GM12878 (cell line): ENCODE data around the gene RPS10. TPM values are rescaled to one million over a fixed set of nuclear protein-coding genes. Genes with fewer than 3 reads are reported as not detected.
A peak's percentile ranks its signal among the peaks of the same experiment; 100 is the strongest.

ENCODE experiments used
- ATAC-seq: fragments of 200-7000 bp; cut with Tn5 transposase; 3 replicates; pipeline ENCODE4 v1.9.1; 2020; ENCODE audit warnings: mild to moderate bottlenecking, moderate library complexity
- BruUV-seq: library from RNA; stranded (reverse); fragments of 400-500 nt; replicated peaks from 2 replicates; lab custom pipeline; 2021; lab: Mats Ljungman, UMichigan
- CTCF ChIA-PET: fragments of 300-600 bp; sonication (Branson Sonifier 250); formaldehyde crosslinking; extraction: SDS; loops from one replicate; lab custom pipeline; 2021; ENCODE audit warnings: inconsistent platforms; lab: Yijun Ruan, JAX
- POLR2A ChIA-PET: fragments of 350-600 bp; formaldehyde crosslinking; extraction: SDS; loops from one replicate; lab custom pipeline; 2021; ENCODE audit warnings: inconsistent platforms; lab: Charles Lee
- RAD21 ChIA-PET: fragments of 300-600 bp; sonication (Branson Sonifier 250); formaldehyde crosslinking; loops from one replicate; lab custom pipeline; 2023; ENCODE audit warnings: antibody characterized with exemption; ENCODE audit not compliant: unreplicated experiment; lab: Charles Lee
- SMC1A ChIA-PET: fragments of 300-600 bp; sonication (Branson Sonifier 250); formaldehyde crosslinking; loops from one replicate; lab custom pipeline; 2023; ENCODE audit not compliant: unreplicated experiment, uncharacterized antibody; lab: Charles Lee
- DNase-seq: peaks from one replicate; pipeline ENCODE4 v3.0.0-alpha.2; 2011; ENCODE audit warnings: low read depth, low spot score
- FAIRE-seq: peaks from 3 replicates; lab custom pipeline; 2011; peaks lifted over from hg19 to GRCh38; lab: Jason Lieb, UNC
- H2AFZ ChIP-seq: 2 replicates; pipeline ENCODE4 v1.6.0; 2011; ENCODE audit warnings: low read depth, low read length, control low read depth; ENCODE audit not compliant: control insufficient read depth
- H3K27ac ChIP-seq: 2 replicates; pipeline ENCODE4 v1.5.1; 2011; ENCODE audit warnings: control low read depth; ENCODE audit not compliant: control insufficient read depth, insufficient read depth
- H3K27me3 ChIP-seq, 2 experiments: replicated peaks in 1 of 2; 2 replicates each; pipeline versions ENCODE4 v1.6.0 to v1.6.1; 2011; ENCODE audit warnings: low read length in 1 of 2; ENCODE audit not compliant: control insufficient read depth in 2 of 2, insufficient read depth in 2 of 2
- H3K36me3 ChIP-seq, 2 experiments: 2 replicates each; pipeline ENCODE4 v1.5.1; 2011; ENCODE audit warnings: low read length in 1 of 2; ENCODE audit not compliant: control insufficient read depth in 2 of 2, insufficient read depth in 2 of 2
- H3K4me1 ChIP-seq: 2 replicates; pipeline ENCODE4 v1.6.1; 2011; ENCODE audit warnings: mild to moderate bottlenecking, low read length, moderate library complexity, mixed read lengths; ENCODE audit not compliant: control insufficient read depth, insufficient read depth
- H3K4me2 ChIP-seq: 2 replicates; pipeline ENCODE4 v1.6.0; 2011; ENCODE audit warnings: control low read depth; ENCODE audit not compliant: control insufficient read depth, insufficient read depth
- H3K4me3 ChIP-seq: fragments of 200-600 bp; sonication (generic); 2 replicates; pipeline ENCODE4 v1.5.1; 2016
- H3K79me2 ChIP-seq: 2 replicates; pipeline ENCODE4 v1.6.0; 2011; ENCODE audit warnings: low read length; ENCODE audit not compliant: control insufficient read depth, insufficient read depth
- H3K9ac ChIP-seq: 2 replicates; pipeline ENCODE4 v1.8.0; 2011; ENCODE audit warnings: low read length, control low read depth, mixed read lengths; ENCODE audit not compliant: control insufficient read depth, insufficient read depth
- H3K9me3 ChIP-seq: replicated peaks from 3 replicates; pipeline ENCODE4 v1.5.1; 2011; ENCODE audit warnings: mild to moderate bottlenecking, low read length; ENCODE audit not compliant: control insufficient read depth, insufficient read depth
- H4K20me1 ChIP-seq: 2 replicates; pipeline ENCODE4 v1.6.0; 2011; ENCODE audit not compliant: control insufficient read depth, insufficient read depth
- EP300 ChIP-seq, 2 experiments: fragments of 150-350 bp in 1 of 2; IDR thresholded peaks; 2 replicates each; pipeline ENCODE4 v1.6.1; 2011 to 2012; ENCODE audit warnings: low read depth in 2 of 2, low read length in 2 of 2, borderline replicate concordance in 1 of 2, improper control_type of control experiment in 1 of 2, inconsistent platforms in 1 of 2; ENCODE audit not compliant: control insufficient read depth in 1 of 2
- MEF2A ChIP-seq: IDR thresholded peaks from 2 replicates; pipeline ENCODE4 v1.6.1; 2011; ENCODE audit warnings: low read depth, mild to moderate bottlenecking, low read length, moderate library complexity; ENCODE audit not compliant: insufficient read depth
- MYB ChIP-seq: fragments of 150-350 bp; IDR thresholded peaks from 2 replicates; pipeline ENCODE4 v1.6.1; 2014; ENCODE audit warnings: mild to moderate bottlenecking, low read depth, low read length, borderline replicate concordance
- NFXL1 ChIP-seq: fragments of 450-650 bp; IDR thresholded peaks from 2 replicates; pipeline ENCODE4 v1.6.1; 2017; ENCODE audit warnings: antibody characterized with exemption, mild to moderate bottlenecking, borderline replicate concordance
- NFYB ChIP-seq: IDR thresholded peaks from 2 replicates; pipeline ENCODE4 v1.6.1; 2011; ENCODE audit warnings: low read depth, mild to moderate bottlenecking, low read length, improper control_type of control experiment, moderate library complexity; ENCODE audit not compliant: insufficient read depth
- PML ChIP-seq: IDR thresholded peaks from 2 replicates; pipeline ENCODE4 v1.6.1; 2012; ENCODE audit warnings: low read length, inconsistent platforms
- RELA ChIP-seq: fragments of 450-650 bp; IDR thresholded peaks from 2 replicates; pipeline ENCODE4 v1.8.0; 2014; ENCODE audit warnings: borderline replicate concordance; ENCODE audit not compliant: partially characterized antibody
- TARDBP ChIP-seq: IDR thresholded peaks from 2 replicates; pipeline ENCODE4 v1.6.1; 2016; ENCODE audit warnings: borderline replicate concordance
- TCF12 ChIP-seq: IDR thresholded peaks from 2 replicates; pipeline ENCODE4 v1.6.1; 2011; ENCODE audit warnings: low read depth, mild to moderate bottlenecking, low read length
- YBX1 ChIP-seq: fragments of 450-650 bp; IDR thresholded peaks from 2 replicates; pipeline ENCODE4 v1.6.1; 2016; ENCODE audit warnings: antibody characterized with exemption
- YY1 ChIP-seq: IDR thresholded peaks from 2 replicates; pipeline ENCODE4 v1.6.1; 2011; ENCODE audit warnings: low read depth, mild to moderate bottlenecking, low read length
- ZNF384 ChIP-seq: IDR thresholded peaks from 2 replicates; pipeline ENCODE4 v1.6.1; 2012; ENCODE audit warnings: low read depth, mild to moderate bottlenecking, low read length, improper control_type of control experiment, borderline replicate concordance
- ZNF622 ChIP-seq: fragments of 450-650 bp; IDR thresholded peaks from 2 replicates; pipeline ENCODE4 v1.6.1; 2017; ENCODE audit warnings: mild to moderate bottlenecking, inconsistent platforms
- ZSCAN29 ChIP-seq: fragments of 450-650 bp; IDR thresholded peaks from 2 replicates; pipeline ENCODE4 v1.6.1; 2017; ENCODE audit warnings: mild to moderate bottlenecking, moderate library complexity
- WGBS: methylation state at CpG from one replicate; pipeline ENCODE4 v1.1.6; 2016; ENCODE audit warnings: low lambda C conversion rate; ENCODE audit not compliant: insufficient replicate concordance, insufficient coverage; ENCODE audit errors: missing lambda C conversion rate; 5-methylcytosine and 5-hydroxymethylcytosine counted together
- in situ Hi-C: fragments of 300-500 bp; cut with MboI; formaldehyde crosslinking; loops from 9 replicates; pipeline ENCODE4 v1.14.3; 2018; ENCODE audit warnings: mixed read lengths
- intact Hi-C: fragments of 100-400 bp; cut with micrococcal nuclease; formaldehyde crosslinking; loops from one replicate; pipeline ENCODE4 v1.14.2; 2022; ENCODE audit not compliant: unreplicated experiment
- polyA plus RNA-seq, 11 experiments: library from polyadenylated mRNA; depleted of rRNA in 4 of 11; unstranded in 6 of 11; stranded (reverse) in 5 of 11; fragments of >200 nt; fragmentation: Nextera tagmentation in 4 of 11; fragmentation: Illumina TruSeq in 1 of 11; extraction: Ambion mirVana in 4 of 11; extraction: Trizol in 1 of 11; gene quantifications; 1 replicate in 1 of 11; 2 replicates in 10 of 11; pipeline versions ENCODE4 v1.2.1 to v1.2.3, GENCODE V29; 2011 to 2016; ENCODE audit warnings: inconsistent platforms in 2 of 11, missing spikeins in 2 of 11, low read depth in 1 of 11
- total RNA-seq, 4 experiments: library from RNA; depleted of rRNA in 3 of 4; stranded (reverse); fragments of >200 nt in 3 of 4; fragmentation: Illumina TruSeq in 1 of 4; extraction: Trizol in 1 of 4; gene quantifications; 2 replicates each; pipeline versions ENCODE4 v1.2.1 to v1.2.3, GENCODE V29; 2013 to 2021
- TF ChIP-seq, protein P1 (sequence below): IDR thresholded peaks from 2 replicates; pipeline ENCODE4 v1.6.1; 2012; ENCODE audit warnings: low read depth, low read length, improper control_type of control experiment
- TF ChIP-seq, protein P2 (sequence below): IDR thresholded peaks from 2 replicates; pipeline ENCODE4 v1.6.1; 2012; ENCODE audit warnings: low read depth, low read length, improper control_type of control experiment
- TF ChIP-seq, protein P3 (sequence below): fragments of 450-650 bp; IDR thresholded peaks from 2 replicates; pipeline ENCODE4 v1.6.1; 2016; ENCODE audit warnings: mild to moderate bottlenecking
- TF ChIP-seq, protein P4 (sequence below): IDR thresholded peaks from 2 replicates; pipeline ENCODE4 v1.6.1; 2011; ENCODE audit warnings: low read depth, mild to moderate bottlenecking, low read length, moderate library complexity, borderline replicate concordance; ENCODE audit errors: extremely low read depth

RPS10 gene
- total and polyA plus RNA-seq, 10 of the 15 experiments (the other 5 are each of a cell fraction or from before 2014, with no cell fraction given) = 1,546 to 3,970 (median 2,813) TPM

DNA sequence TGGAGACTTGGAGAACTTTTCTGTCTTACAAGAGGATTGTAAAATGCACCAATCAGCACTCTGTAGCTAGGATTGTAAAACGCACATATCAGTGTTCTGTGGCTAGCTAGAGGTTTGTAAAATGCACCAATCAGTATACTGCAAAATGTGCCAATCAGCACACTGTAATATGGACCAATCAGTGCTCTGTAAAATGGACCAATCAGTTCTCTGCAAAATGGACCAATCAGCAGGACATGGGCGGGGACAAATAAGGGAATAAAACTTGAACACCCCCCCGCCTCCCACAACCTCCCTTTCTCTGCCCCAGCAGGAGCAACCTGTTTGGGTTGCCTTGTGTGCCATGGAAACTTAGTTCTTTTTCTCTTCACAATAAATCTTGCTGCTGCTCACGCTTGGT, 12.8 kb upstream of the RPS10 start:
- CTCF ChIA-PET = no interaction called here
- in situ Hi-C loops = no loop called here
- no peak for FAIRE-seq

DNA sequence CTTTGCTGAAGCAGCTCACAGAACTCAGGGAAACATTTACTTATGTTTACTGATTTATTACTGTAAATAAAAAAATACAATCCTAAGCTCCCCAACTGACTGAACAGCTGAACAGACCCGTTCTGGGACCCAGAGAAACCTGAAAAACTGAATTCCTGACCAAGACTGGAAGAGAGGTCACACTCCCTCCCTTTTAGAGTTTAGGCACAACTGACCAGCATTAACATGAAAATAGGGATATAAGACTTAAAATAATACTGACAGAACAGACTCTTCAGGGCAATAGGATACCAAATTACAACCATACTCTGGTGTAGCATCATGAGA, 11.7 kb upstream of the RPS10 start:
- H3K4me3 ChIP-seq = no peak overlapping the region
- H3K9me3 ChIP-seq = no peaks in the 10 kb centered on the region; the same call in 2 of the 3 replicates
- no peak overlapping the region for H3K4me2 ChIP-seq
- in situ Hi-C loops = no loop called here
- no peak overlapping the region for H2AFZ ChIP-seq
- H3K27me3 ChIP-seq = no peaks in the 10 kb centered on the region
- CTCF ChIA-PET = interaction anchor here (0.6 kb wide), 1 partner anchor 141 kb away, joined by 3 read pairs; no protein-coding TSS in a partner anchor
- ATAC-seq = no peak
- no peaks in the 10 kb centered on the region for H3K4me1 ChIP-seq
- FAIRE-seq = no peak
- 5% methylated on average over 1 of the region's 1 CpG for WGBS
- no peak overlapping the region for H3K27ac ChIP-seq
- intact Hi-C loops = no loop called here
- no TSS peak for BruUV-seq
- no peaks in the 10 kb centered on the region for H3K79me2 ChIP-seq
- DNase-seq = no peak
- SMC1A ChIA-PET = no interaction called here
- H3K36me3 ChIP-seq = no peaks in the 10 kb centered on the region
- POLR2A ChIA-PET = no interaction called here
- H4K20me1 ChIP-seq = no peaks in the 10 kb centered on the region
- no peak overlapping the region for H3K9ac ChIP-seq
- RAD21 ChIA-PET = no interaction called here
- no peak for TF ChIP-seq ZNF622
- no peak for TF ChIP-seq MEF2A
- no peak for TF ChIP-seq TCF12
- TF ChIP-seq, protein P1, sequence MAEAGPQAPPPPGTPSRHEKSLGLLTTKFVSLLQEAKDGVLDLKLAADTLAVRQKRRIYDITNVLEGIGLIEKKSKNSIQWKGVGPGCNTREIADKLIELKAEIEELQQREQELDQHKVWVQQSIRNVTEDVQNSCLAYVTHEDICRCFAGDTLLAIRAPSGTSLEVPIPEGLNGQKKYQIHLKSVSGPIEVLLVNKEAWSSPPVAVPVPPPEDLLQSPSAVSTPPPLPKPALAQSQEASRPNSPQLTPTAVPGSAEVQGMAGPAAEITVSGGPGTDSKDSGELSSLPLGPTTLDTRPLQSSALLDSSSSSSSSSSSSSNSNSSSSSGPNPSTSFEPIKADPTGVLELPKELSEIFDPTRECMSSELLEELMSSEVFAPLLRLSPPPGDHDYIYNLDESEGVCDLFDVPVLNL = no peak
- no peak for TF ChIP-seq TARDBP
- no peak for TF ChIP-seq EP300 (IDR thresholded peaks at IDR 0.05; ENCODE audit: borderline replicate concordance in 1 of 2, control insufficient read depth in 1 of 2, low read depth in 2 of 2, low read length in 2 of 2)
- no peak for TF ChIP-seq ZNF384
- no peak for TF ChIP-seq NFXL1
- no peak for TF ChIP-seq PML
- TF ChIP-seq, protein P2, sequence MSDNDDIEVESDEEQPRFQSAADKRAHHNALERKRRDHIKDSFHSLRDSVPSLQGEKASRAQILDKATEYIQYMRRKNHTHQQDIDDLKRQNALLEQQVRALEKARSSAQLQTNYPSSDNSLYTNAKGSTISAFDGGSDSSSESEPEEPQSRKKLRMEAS = no peak
- no peak for TF ChIP-seq YY1
- no peak for TF ChIP-seq ZSCAN29

More for the DNA sequence above, 12.8 kb upstream of the RPS10 start:
- no peaks in the 10 kb centered on the region for H3K27me3 ChIP-seq
- H3K36me3 ChIP-seq = no peaks in the 10 kb centered on the region
- H3K79me2 ChIP-seq = no peaks in the 10 kb centered on the region
- no peaks in the 10 kb centered on the region; the same call in 2 of the 3 replicates for H3K9me3 ChIP-seq
- intact Hi-C loops = no loop called here
- WGBS = 52% methylated on average over 3 of the region's 4 CpGs
- no peak overlapping the region for H3K4me3 ChIP-seq
- ATAC-seq = no peak
- H3K4me1 ChIP-seq = no peaks in the 10 kb centered on the region
- RAD21 ChIA-PET = no interaction called here
- H4K20me1 ChIP-seq = no peaks in the 10 kb centered on the region
- H2AFZ ChIP-seq = no peak overlapping the region
- SMC1A ChIA-PET = no interaction called here
- POLR2A ChIA-PET = no interaction called here
- H3K4me2 ChIP-seq = no peak overlapping the region
- H3K27ac ChIP-seq = no peak overlapping the region
- no TSS peak for BruUV-seq
- DNase-seq = no peak
- TF ChIP-seq RELA (no peak), MYB (no peak), YBX1 (no peak), NFYB (0 out of 2 replicates have a peak, but pooled peaks have one; percentile 6)
- TF ChIP-seq, protein P3, sequence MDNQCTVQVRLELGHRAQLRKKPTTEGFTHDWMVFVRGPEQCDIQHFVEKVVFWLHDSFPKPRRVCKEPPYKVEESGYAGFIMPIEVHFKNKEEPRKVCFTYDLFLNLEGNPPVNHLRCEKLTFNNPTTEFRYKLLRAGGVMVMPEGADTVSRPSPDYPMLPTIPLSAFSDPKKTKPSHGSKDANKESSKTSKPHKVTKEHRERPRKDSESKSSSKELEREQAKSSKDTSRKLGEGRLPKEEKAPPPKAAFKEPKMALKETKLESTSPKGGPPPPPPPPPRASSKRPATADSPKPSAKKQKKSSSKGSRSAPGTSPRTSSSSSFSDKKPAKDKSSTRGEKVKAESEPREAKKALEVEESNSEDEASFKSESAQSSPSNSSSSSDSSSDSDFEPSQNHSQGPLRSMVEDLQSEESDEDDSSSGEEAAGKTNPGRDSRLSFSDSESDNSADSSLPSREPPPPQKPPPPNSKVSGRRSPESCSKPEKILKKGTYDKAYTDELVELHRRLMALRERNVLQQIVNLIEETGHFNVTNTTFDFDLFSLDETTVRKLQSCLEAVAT = no peak
- TF ChIP-seq, protein P4, sequence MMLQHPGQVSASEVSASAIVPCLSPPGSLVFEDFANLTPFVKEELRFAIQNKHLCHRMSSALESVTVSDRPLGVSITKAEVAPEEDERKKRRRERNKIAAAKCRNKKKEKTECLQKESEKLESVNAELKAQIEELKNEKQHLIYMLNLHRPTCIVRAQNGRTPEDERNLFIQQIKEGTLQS = no peak
- H3K9ac ChIP-seq = no peak overlapping the region
